Measurements from ENCODE around the gene CHRNB2. TPM values are rescaled to one million over a fixed set of nuclear protein-coding genes. Genes with fewer than 3 reads are reported as not detected.
A peak's percentile ranks its signal among the peaks of the same experiment; 100 is the strongest.

Gene CHRNB2
- total and polyA plus RNA-seq, 9 of the 15 experiments (the other 6 are each of a cell fraction or from before 2014, with no cell fraction given) = 0.01 TPM; not detected in 8

DNA sequence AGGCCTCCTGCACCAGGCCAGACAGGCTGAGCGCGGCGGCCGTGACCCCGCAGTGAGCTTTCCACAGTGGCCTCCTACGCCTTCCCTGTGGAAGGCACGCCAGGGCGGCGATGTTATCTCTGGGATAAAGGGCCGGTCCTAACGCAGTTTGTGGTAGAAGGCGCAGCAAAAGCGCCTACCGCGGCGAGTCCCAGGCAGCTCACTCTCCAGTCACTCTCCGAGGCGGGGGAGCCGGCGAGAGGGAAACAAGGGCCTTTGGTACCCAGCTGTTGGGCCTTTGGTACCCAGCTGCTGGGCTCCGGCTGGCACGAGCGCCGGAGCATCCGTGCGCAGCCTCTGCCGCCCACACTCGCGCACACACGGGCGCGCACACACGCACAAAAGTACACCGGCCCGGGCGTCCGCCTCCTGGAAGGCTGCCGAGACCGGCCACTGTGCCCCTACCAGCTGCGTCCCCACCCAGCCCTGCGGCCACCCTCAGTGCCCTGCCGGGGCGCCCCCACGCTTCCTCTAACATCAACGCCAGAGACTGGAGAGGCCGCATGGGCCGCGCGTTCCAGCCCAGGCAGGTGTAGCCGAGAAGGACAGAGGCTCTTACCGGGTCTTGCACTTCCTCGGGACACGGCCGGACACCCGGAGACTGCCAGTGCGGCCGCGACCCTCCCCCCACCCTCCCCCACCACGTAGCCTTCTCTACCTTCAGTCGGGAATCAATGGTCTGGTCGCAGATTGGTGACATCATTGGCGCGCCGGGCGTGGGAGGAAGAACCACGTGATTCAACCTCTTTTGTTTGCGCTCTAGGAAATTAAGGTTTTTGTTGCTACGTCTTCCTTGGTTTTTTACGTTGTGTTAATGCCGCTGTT, 59.9 kb downstream of the CHRNB2 start (continued):
- TF ChIP-seq, protein P1, sequence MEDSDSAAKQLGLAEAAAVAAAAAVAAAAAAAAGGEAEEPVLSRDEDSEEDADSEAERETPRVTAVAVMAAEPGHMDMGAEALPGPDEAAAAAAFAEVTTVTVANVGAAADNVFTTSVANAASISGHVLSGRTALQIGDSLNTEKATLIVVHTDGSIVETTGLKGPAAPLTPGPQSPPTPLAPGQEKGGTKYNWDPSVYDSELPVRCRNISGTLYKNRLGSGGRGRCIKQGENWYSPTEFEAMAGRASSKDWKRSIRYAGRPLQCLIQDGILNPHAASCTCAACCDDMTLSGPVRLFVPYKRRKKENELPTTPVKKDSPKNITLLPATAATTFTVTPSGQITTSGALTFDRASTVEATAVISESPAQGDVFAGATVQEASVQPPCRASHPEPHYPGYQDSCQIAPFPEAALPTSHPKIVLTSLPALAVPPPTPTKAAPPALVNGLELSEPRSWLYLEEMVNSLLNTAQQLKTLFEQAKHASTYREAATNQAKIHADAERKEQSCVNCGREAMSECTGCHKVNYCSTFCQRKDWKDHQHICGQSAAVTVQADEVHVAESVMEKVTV (CRISPR knock-in tag; IDR thresholded peaks at IDR 0.05) = no peak
- no peak for TF ChIP-seq IFI16 (CRISPR knock-in tag; IDR thresholded peaks at IDR 0.05)
- no peak for TF ChIP-seq DDX20 (tag; IDR thresholded peaks at IDR 0.05; ENCODE audit: low read depth)
- TF ChIP-seq KDM2B (CRISPR knock-in tag; IDR thresholded peaks at IDR 0.05) = no peak
- no peak for TF ChIP-seq ZNF217 (CRISPR knock-in tag; IDR thresholded peaks at IDR 0.05)
- no peak for TF ChIP-seq SMAD1 (IDR thresholded peaks at IDR 0.05; ENCODE audit: low read depth, low read length, partially characterized antibody)
- TF ChIP-seq MED1 (CRISPR knock-in tag; IDR thresholded peaks at IDR 0.05; ENCODE audit: borderline replicate concordance) = no peak
- TF ChIP-seq, protein P2, sequence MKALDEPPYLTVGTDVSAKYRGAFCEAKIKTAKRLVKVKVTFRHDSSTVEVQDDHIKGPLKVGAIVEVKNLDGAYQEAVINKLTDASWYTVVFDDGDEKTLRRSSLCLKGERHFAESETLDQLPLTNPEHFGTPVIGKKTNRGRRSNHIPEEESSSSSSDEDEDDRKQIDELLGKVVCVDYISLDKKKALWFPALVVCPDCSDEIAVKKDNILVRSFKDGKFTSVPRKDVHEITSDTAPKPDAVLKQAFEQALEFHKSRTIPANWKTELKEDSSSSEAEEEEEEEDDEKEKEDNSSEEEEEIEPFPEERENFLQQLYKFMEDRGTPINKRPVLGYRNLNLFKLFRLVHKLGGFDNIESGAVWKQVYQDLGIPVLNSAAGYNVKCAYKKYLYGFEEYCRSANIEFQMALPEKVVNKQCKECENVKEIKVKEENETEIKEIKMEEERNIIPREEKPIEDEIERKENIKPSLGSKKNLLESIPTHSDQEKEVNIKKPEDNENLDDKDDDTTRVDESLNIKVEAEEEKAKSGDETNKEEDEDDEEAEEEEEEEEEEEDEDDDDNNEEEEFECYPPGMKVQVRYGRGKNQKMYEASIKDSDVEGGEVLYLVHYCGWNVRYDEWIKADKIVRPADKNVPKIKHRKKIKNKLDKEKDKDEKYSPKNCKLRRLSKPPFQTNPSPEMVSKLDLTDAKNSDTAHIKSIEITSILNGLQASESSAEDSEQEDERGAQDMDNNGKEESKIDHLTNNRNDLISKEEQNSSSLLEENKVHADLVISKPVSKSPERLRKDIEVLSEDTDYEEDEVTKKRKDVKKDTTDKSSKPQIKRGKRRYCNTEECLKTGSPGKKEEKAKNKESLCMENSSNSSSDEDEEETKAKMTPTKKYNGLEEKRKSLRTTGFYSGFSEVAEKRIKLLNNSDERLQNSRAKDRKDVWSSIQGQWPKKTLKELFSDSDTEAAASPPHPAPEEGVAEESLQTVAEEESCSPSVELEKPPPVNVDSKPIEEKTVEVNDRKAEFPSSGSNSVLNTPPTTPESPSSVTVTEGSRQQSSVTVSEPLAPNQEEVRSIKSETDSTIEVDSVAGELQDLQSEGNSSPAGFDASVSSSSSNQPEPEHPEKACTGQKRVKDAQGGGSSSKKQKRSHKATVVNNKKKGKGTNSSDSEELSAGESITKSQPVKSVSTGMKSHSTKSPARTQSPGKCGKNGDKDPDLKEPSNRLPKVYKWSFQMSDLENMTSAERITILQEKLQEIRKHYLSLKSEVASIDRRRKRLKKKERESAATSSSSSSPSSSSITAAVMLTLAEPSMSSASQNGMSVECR (CRISPR knock-in tag; IDR thresholded peaks at IDR 0.05) = peak; percentile 20; the same call in 1 of the 2 replicates
- TF ChIP-seq RBM34 (IDR thresholded peaks at IDR 0.05; ENCODE audit: borderline replicate concordance, insufficient read depth, low read length) = no peak
- TF ChIP-seq CHD2 (IDR thresholded peaks at IDR 0.05; ENCODE audit: low read depth, low read length) = no peak
- peak; percentile 90 for TF ChIP-seq C11orf30 (IDR thresholded peaks at IDR 0.05; ENCODE audit: low read depth)
- peak; percentile 44 for TF ChIP-seq TCF3 (CRISPR knock-in tag; IDR thresholded peaks at IDR 0.05)
- TF ChIP-seq CBX8 (IDR thresholded peaks at IDR 0.05; ENCODE audit: borderline replicate concordance, extremely low read depth, low read depth, low read length, poor library complexity, severe bottlenecking) = no peak
- no peak for TF ChIP-seq ZFP36 (IDR thresholded peaks at IDR 0.05; ENCODE audit: low read depth, low read length, partially characterized antibody)
- TF ChIP-seq JUND (IDR thresholded peaks at IDR 0.05; ENCODE audit: borderline replicate concordance, low read depth, low read length) = peak; percentile 78
- no peak; the same call in 2 of the 3 replicates for TF ChIP-seq JUND (tag; IDR thresholded peaks at IDR 0.05; ENCODE audit: borderline replicate concordance, low read depth, low read length)
- TF ChIP-seq YBX1 (IDR thresholded peaks at IDR 0.05) = no peak
- no peak; the same call in 1 of the 2 replicates for TF ChIP-seq ZC3H4 (CRISPR knock-in tag; IDR thresholded peaks at IDR 0.05; ENCODE audit: borderline replicate concordance)
- TF ChIP-seq ZFPM2 (CRISPR knock-in tag; IDR thresholded peaks at IDR 0.05) = no peak
- no peak for TF ChIP-seq ETS2 (tag; IDR thresholded peaks at IDR 0.05; ENCODE audit: borderline replicate concordance, poor library complexity, severe bottlenecking)
- TF ChIP-seq ZNF134 (CRISPR knock-in tag; conservative IDR thresholded peaks at IDR 0.05) = 0 out of 2 replicates have a peak, but pooled peaks have one; percentile 22
- TF ChIP-seq SMARCE1 (IDR thresholded peaks at IDR 0.05) = peak; percentile 48; the same call in 1 of the 2 replicates
- TF ChIP-seq ZNF175 (CRISPR knock-in tag; IDR thresholded peaks at IDR 0.05; ENCODE audit: low read depth) = no peak
